Hepatocyte (in vitro differentiated cells): ENCODE data around the gene ADSL. TPM values are rescaled to one million over a fixed set of nuclear protein-coding genes. Genes with fewer than 3 reads are reported as not detected.
A peak's percentile ranks its signal among the peaks of the same experiment; 100 is the strongest.

Experiments
- DNase-seq: peaks from one replicate; pipeline ENCODE4 v3.0.0-alpha.2; 2016; ENCODE audit warnings: low spot score
- H2AFZ ChIP-seq: fragments of 200-600 bp; sonication (generic); 2 replicates; pipeline ENCODE4 v1.6.0; 2016; ENCODE audit warnings: antibody characterized with exemption, mild to moderate bottlenecking
- H3K27ac ChIP-seq: fragments of 200-600 bp; sonication (generic); 2 replicates; pipeline ENCODE4 v1.5.1; 2016; ENCODE audit warnings: mild to moderate bottlenecking
- H3K27me3 ChIP-seq: fragments of 200-600 bp; sonication (generic); 2 replicates; pipeline ENCODE4 v1.6.1; 2016
- H3K36me3 ChIP-seq: fragments of 200-600 bp; sonication (generic); replicated peaks from 2 replicates; pipeline ENCODE4 v1.5.1; 2016; ENCODE audit warnings: low read depth; ENCODE audit not compliant: insufficient read depth
- H3K4me1 ChIP-seq: fragments of 200-600 bp; sonication (generic); 2 replicates; pipeline ENCODE4 v1.5.1; 2016; ENCODE audit warnings: mild to moderate bottlenecking, moderate library complexity; ENCODE audit not compliant: insufficient read depth
- H3K4me2 ChIP-seq: fragments of 200-600 bp; sonication (generic); 2 replicates; pipeline ENCODE4 v1.6.0; 2016
- H3K4me3 ChIP-seq: fragments of 200-600 bp; sonication (generic); 2 replicates; pipeline ENCODE4 v1.5.1; 2016; ENCODE audit warnings: mild to moderate bottlenecking
- H3K79me2 ChIP-seq: fragments of 200-600 bp; sonication (generic); 2 replicates; pipeline ENCODE4 v1.6.0; 2017; ENCODE audit warnings: mild to moderate bottlenecking
- H3K9me2 ChIP-seq: fragments of 200-600 bp; sonication (generic); replicated peaks from 2 replicates; pipeline ENCODE4 v1.6.0; 2017; ENCODE audit warnings: mild to moderate bottlenecking; ENCODE audit not compliant: insufficient read depth
- H3K9me3 ChIP-seq: fragments of 200-600 bp; sonication (generic); 2 replicates; pipeline ENCODE4 v1.5.1; 2016; ENCODE audit warnings: low read depth, mild to moderate bottlenecking
- H4K20me1 ChIP-seq: fragments of 200-600 bp; sonication (generic); 2 replicates; pipeline ENCODE4 v1.6.0; 2016; ENCODE audit warnings: mild to moderate bottlenecking; ENCODE audit not compliant: insufficient read depth, poor library complexity, severe bottlenecking
- CTCF ChIP-seq: fragments of 200-600 bp; sonication (generic); IDR thresholded peaks from 2 replicates; pipeline ENCODE4 v1.5.1; 2016; ENCODE audit warnings: antibody characterized with exemption, mild to moderate bottlenecking; ENCODE audit not compliant: poor library complexity
- EZH2 ChIP-seq: fragments of 200-600 bp; sonication (generic); IDR thresholded peaks from 2 replicates; pipeline ENCODE4 v1.6.1; 2016; ENCODE audit warnings: antibody characterized with exemption, mild to moderate bottlenecking, borderline replicate concordance
- EZH2phosphoT487 ChIP-seq: fragments of 200-600 bp; sonication (generic); IDR thresholded peaks from one replicate; pipeline ENCODE4 v1.6.1; 2018; ENCODE audit warnings: antibody characterized with exemption, mild to moderate bottlenecking, low read depth, moderate library complexity; ENCODE audit not compliant: unreplicated experiment, severe bottlenecking
- WGBS: methylation state at CpG from one replicate; pipeline ENCODE4 v1.1.6; 2016; ENCODE audit warnings: low lambda C conversion rate; ENCODE audit errors: missing lambda C conversion rate; 5-methylcytosine and 5-hydroxymethylcytosine counted together
- polyA plus RNA-seq: library from polyadenylated mRNA; unstranded; fragments of >200 nt; fragmentation: Nextera tagmentation; extraction: Ambion mirVana; gene quantifications from 2 replicates; pipeline ENCODE4 v1.2.1, GENCODE V29; 2016
- total RNA-seq: library from RNA; depleted of rRNA; stranded (reverse); fragments of >200 nt; gene quantifications from 2 replicates; pipeline ENCODE4 v1.2.3, GENCODE V29; 2014

ADSL gene
- total and polyA plus RNA-seq, 2 experiments from 2014 or later: 54.8 to 81.8 TPM

- peak overlapping the region; percentile 92 for H3K4me3 ChIP-seq
- peak overlapping the region; percentile 94 for H3K27ac ChIP-seq
- H3K36me3 ChIP-seq: no peaks in the 10 kb centered on the region
- peak; percentile 34 for DNase-seq
- peak overlapping the region; percentile 83 for H2AFZ ChIP-seq
- no peaks in the 10 kb centered on the region for H3K9me3 ChIP-seq
- no peaks in the 10 kb centered on the region for H3K9me2 ChIP-seq
- H3K27me3 ChIP-seq: no peaks in the 10 kb centered on the region
- WGBS: 84% methylated on average over 5 of the region's 6 CpGs
- H4K20me1 ChIP-seq: peaks cover 9% of the 10 kb centered on the region
- TF ChIP-seq EZH2 (no peak), EZH2phosphoT487 (no peak), CTCF (no peak)
- peaks cover 38% of the 10 kb centered on the region for H3K79me2 ChIP-seq
- H3K4me1 ChIP-seq: peaks cover 13% of the 10 kb centered on the region
- peak overlapping the region; percentile 91 for H3K4me2 ChIP-seq
These were observed 1.0 kb upstream of the ADSL start for GRCh38 chr22:40345271-40345670.

- peak overlapping the region; percentile 92 for H3K4me3 ChIP-seq
- peak overlapping the region; percentile 94 for H3K27ac ChIP-seq
- no peaks in the 10 kb centered on the region for H3K9me2 ChIP-seq
- peak overlapping the region; percentile 83 for H2AFZ ChIP-seq
- TF ChIP-seq EZH2 (no peak), CTCF (no peak), EZH2phosphoT487 (no peak)
- WGBS: 3% methylated on average over 19 of the region's 20 CpGs
- peak overlapping the region; percentile 91 for H3K4me2 ChIP-seq
- peak; percentile 62 for DNase-seq
- H3K79me2 ChIP-seq: peaks cover 43% of the 10 kb centered on the region
- H3K4me1 ChIP-seq: peaks cover 13% of the 10 kb centered on the region
- H3K9me3 ChIP-seq: no peaks in the 10 kb centered on the region
- peaks cover 10% of the 10 kb centered on the region for H4K20me1 ChIP-seq
- no peaks in the 10 kb centered on the region for H3K27me3 ChIP-seq
- H3K36me3 ChIP-seq: no peaks in the 10 kb centered on the region
These were observed 500 bp upstream of the ADSL start for GRCh38 chr22:40345815-40346184.

GRCh38 chr22:40347300-40347699 is 1.0 kb downstream of the ADSL start:
- no peaks in the 10 kb centered on the region for H3K9me2 ChIP-seq
- peaks cover 13% of the 10 kb centered on the region for H3K4me1 ChIP-seq
- no peaks in the 10 kb centered on the region for H3K27me3 ChIP-seq
- WGBS: 42% methylated on average over 10 of the region's 10 CpGs
- H4K20me1 ChIP-seq: peaks cover 11% of the 10 kb centered on the region
- H3K4me2 ChIP-seq: peak overlapping the region; percentile 91
- peaks cover 54% of the 10 kb centered on the region for H3K79me2 ChIP-seq
- TF ChIP-seq EZH2phosphoT487: no peak
- no peak for TF ChIP-seq CTCF
- TF ChIP-seq EZH2: no peak
- H2AFZ ChIP-seq: no peak overlapping the region
- H3K9me3 ChIP-seq: no peaks in the 10 kb centered on the region
- peak overlapping the region; percentile 92 for H3K4me3 ChIP-seq
- H3K36me3 ChIP-seq: no peaks in the 10 kb centered on the region
- H3K27ac ChIP-seq: peak overlapping the region; percentile 94
- no peak for DNase-seq
